Upper lobe of right lung (tissue), 1 donor: ENCODE results near the gene ZBTB34. TPM values are rescaled to one million over a fixed set of nuclear protein-coding genes. Genes with fewer than 3 reads are reported as not detected.

Experiments
- total RNA-seq: library from RNA; stranded (reverse); fragmentation: NEBNext Ultra II Directional; extraction: Animal tissue kit (Norgen Biotek cat#: 25700); gene quantifications from one replicate; pipeline ENCODE4 v1.2.1, GENCODE V29; 2021
- donor health status: DM: no; HTN: yes; CAD: no; lungs with severe emphysema.

Gene ZBTB34
- total RNA-seq, 1 donor from 2014 or later: 15.1 TPM

Other genes starting within 250 kb of the ZBTB34 start
- gene LMX1B, start 246.7 kb upstream of the ZBTB34 start, total RNA-seq: 0.14 TPM
- gene ZBTB43, start 55.6 kb upstream of the ZBTB34 start, total RNA-seq: 24.9 TPM
- 15.9 TPM for gene RALGPS1, start 54.1 kb downstream of the ZBTB34 start, total RNA-seq